Measurements from ENCODE around the gene PBRM1.

Gene PBRM1

DNA sequence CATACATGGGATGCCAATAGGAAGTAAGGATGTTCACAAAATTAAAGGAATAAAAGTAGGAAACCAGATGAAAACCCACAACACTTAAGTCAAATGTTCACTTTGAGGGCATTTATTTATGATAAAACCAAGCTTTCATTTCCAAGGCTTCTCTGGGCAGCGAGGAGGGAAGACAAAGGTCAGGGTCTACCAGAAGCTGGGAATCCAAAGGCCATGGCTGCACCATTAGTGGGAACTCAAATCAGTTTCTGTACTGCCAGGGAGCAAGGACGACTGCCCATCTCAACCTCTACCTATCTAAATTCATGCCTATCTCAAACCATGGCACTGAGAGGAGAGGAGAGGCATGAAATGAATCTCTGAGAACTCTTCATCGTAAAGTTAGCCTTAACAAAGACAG is 22.6 kb downstream of the PBRM1 start:
- DNase-seq: no peak

DNA sequence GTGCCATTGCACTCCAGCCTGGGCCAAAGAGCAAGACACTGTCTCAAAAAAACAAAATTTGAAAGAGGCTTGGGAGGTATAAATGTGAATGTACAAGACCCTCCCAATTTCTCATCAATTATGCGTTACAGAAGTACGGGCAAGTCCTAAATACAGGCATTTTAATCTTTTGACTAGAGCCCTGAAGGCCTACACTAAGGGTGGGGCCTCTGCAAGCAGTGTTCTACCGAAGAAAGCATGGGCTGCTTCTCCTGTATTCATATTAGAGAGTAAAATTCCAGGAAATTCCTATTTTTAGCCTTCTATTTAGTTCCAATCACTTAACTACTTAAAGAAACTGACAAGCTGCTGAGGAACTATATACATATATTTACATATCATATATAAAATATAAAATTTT is 25.7 kb downstream of the PBRM1 start:
- no peak for DNase-seq

DNA sequence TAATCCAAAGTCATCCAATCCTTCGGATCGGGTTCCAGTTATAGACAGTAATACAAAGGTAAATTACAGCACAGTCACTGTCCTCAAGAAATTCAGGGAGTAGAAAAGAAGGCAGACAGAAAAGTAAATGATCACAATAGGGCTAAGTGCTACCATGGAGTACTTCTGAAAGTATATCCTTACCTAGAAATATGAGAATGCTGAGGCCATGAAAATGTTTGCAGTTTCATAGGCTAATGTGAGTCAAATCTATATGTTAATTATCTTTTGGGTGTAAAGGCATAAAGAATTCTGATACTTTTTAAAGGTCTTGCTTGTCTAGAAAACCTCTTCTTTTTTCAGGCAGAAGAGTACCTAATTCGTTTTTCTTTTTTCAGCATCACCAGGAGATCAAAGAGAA is 29.8 kb downstream of the PBRM1 start:
- DNase-seq: no peak

DNA sequence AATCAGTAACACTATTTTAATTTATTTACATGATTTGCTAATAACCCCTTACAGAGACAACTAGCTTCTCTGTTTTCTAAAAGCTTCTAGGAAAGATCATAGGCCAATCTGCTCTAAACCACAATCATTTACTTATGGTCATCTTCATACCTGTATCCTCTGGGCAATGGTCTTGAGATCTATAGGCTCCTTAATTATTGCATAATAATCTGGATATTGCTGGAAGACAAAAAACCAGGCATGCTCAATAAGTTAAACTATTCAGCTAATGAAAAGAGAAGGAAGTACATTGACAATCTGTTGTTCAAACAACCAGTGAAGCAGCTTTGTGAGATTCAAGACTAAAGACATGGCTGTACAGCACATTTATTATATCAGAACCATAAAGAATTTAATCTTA is 34.1 kb downstream of the PBRM1 start:
- no peak for DNase-seq

DNA sequence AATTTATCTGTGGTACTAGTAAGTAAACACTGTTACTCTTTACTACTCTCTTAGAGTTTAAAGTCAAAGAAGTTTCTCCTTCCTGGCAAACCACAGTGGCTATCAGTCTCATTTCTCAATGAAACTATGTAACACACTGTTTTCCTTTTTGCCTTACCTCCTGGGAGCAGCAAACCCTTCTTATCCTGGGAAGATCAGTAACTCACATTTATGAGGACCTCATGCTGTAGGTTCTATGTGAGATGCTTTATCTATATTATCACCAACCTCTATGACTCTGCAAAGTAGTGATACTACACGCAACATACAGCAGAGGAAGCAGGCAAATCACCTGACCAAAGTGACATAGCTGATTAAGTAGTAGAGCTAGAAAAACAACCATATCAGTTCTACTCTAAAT is 35.3 kb downstream of the PBRM1 start:
- no peak for DNase-seq

DNA sequence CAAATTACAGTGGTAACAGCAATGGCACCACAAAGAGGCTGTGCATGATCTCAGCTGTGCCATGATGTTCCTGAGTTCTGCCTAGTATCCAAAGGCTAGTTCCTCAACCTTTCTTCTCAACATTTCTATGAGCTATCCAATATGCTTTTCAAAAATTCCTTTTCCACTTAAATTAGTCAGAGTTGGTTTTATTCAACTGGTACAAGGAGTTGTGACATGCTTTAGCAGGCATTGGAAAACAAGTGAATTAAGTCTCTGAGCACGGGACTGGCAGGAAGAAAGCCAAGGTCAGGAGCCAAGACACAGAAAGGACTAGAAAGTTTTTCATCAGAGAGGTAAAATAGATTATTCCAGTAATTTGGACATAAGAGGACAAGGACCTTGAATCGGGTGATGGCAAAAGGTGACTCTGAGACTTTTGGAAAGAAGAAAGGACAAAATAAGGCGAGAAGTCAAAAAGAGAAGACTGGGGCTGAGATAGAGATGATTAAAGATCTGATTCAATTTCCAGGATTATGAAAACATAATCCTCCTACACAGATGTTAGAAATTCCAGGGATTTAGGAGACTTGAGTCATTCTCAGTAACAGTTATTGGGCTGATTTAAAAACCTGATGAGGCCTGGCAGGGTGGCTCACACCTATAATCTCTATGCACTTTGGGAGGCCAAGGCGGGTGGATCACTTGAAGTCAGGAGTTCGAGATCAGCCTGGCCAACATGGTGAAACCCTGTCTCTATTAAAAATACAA is 36.1 kb downstream of the PBRM1 start:
- no peak for DNase-seq

DNA sequence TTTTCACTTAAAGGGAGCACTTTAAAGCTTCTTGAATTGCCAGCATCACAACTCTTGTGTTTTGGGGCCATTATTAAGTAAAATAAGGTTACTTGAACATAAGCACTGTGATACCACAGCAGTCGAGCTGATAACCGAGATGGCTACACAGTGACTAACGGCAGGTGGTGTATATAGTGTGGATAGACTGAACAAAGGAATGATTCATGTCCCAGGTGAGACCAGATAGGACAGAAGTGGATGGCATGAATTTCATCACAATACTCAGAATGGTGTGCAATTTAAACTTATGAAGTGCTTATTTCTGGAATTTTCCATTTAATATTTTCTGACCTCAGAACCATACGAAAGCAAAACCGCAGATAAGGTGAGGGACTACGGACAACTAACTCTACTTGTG is 40.2 kb downstream of the PBRM1 start:
- no peak for DNase-seq

DNA sequence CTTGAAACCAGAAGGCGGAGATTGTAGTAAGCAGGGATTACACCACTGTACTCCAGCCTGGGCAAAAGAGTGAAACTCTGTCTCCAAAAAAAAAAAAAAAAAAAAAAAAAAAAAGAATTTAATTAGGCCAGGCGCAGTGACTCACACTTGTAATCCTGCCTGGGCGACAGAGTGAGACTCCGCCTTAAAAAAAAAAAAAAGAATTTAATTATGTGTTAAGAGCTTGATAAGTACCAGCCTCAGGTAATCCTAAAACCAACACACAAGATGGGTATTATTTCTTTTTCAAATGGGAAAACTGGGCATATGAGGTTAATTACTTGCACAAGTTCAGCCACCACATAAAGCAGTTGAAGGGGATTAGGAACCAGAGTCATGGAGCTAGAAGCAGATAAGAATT is 49.0 kb downstream of the PBRM1 start:
- DNase-seq: no peak

DNA sequence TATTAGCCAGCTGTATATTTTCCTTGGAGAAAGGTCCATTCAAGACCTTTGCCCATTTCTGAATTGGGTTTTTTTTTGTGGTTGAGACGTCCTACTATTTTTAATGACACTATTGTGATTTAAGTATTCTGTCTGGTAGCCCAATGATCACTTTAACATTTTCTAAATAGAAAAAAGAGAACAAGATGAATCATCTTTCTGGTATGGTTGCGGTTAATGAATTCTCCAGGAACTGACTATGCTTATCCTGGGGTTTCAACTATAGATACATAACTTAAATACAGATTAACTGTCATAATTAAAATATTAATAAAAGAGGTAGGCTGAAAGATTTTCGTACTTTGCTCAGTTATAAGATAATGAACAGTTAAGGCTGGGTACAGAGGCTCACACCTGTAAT is 51.9 kb downstream of the PBRM1 start:
- DNase-seq: no peak

DNA sequence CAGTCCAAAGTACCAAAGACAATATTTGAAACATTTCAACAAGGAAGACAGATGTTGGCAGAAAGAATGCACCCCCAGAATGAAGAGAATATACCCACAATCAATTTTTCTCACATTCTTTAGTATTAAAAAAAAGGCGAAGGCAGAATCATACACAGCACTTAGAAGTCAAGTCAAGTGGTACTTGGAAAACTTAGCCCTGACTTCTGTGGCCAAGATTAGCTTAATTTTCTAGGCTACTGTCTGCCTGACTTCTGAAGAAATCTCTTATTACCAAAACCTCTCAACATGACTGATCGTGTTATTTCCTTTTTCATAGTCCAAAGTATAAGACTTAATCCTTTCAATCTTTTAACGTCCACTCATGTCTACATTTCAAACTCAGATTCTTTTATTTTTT is 60.7 kb downstream of the PBRM1 start:
- no peak for DNase-seq

DNA sequence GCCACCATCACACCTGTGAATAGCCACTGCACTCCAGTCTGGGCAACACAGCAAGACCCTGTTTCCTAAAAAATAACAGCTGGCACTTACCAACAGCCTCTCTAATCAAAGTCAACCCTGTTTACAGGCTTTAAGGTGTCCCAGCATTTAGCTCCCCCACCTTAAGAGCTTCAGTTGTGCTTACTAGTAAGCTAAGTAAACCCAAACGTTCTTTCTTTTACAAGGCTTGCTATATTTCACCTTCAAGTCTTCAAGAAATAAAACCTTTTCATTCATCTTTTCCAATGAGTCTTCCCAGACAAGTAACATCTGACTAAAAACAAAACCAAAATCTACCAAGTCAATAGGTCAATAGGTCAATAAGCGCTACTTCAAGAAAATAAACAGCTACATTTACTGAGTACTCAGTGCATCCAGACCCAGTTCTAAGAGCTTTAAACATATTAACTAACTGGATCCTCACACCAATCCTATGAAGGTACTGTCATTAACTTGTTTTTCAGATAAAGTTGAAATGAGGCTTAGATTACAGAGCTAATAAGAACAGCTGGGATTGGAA is 62.4 kb downstream of the PBRM1 start:
- no peak for DNase-seq

DNA sequence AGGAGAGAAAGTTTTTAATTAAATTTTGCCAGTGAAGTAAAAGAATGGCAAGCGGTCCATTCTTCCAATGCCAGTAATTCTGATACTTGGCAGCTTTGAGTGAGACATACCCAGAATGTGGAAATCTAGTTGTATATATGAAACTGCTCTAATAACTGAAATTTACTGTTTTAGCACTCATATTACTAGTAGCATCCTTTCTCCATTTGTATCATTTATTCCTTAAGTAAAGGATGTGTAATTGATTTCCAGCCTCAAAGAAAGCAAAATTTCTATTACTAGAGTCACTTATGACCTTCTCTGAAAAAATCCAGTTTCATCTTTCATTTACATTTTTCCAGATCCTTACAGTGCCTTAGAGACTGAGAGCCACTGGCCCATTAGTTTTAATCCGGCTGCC is 65.1 kb downstream of the PBRM1 start:
- DNase-seq: no peak

DNA sequence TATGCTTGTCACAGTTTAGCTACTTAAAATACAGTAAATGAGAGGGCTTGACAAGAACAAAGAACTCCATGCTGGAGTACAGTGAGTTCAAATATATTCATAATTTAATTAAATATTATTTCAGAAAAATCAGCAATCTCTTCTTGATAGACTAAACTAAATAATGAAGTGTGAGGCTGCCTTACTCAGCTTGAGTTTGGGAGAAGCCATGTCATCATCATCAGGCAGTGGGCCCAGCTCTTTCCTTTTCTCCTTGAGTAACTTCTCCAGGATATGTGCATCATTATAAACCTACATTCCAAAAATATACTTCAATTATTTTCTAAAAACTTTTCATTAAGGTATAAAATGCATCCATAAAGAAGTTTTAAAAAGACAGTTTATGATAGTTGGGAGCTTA is 70.5 kb downstream of the PBRM1 start:
- DNase-seq: no peak

DNA sequence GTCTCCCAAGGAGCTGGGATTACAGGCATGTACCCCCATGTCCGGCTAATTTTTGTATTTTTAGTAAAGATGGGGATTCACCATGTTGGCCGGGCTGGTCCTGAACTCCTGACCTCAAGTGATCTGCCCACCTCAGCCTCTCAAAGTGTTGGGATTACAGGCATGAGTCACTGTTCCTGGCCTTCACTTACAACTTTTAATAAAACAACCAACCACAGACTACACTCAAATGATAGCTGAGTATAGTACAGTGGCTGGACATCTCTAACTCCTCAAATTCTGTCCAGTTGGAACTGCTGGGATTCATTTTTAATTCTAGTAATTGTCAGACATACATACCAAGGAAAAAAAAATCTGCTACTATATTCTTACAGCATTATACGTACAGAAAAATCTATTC is 71.0 kb downstream of the PBRM1 start:
- DNase-seq: no peak

DNA sequence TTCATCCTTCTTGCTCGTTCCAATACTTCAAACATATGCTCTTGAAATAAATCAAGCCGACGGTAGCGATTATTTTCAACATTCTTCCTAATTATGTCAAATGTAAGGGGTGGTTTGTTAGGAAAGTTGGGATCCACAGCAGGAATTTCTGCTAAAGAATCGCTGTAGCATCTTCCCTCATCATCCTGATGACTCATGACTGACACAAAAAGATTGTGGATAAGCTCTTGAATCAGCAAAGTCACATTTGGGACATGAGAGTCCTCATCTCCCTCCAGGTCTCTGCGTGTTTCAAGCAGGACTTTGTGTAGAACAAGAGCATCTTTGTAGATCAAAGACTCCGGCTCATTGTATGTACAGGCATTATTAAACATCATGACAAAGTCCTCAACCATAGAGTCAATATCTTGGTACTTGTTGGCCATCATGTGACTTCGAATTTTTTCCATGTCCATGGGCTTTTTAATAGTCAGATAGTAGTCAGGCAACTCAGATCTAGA is 76.3 kb downstream of the PBRM1 start:
- DNase-seq: no peak

DNA sequence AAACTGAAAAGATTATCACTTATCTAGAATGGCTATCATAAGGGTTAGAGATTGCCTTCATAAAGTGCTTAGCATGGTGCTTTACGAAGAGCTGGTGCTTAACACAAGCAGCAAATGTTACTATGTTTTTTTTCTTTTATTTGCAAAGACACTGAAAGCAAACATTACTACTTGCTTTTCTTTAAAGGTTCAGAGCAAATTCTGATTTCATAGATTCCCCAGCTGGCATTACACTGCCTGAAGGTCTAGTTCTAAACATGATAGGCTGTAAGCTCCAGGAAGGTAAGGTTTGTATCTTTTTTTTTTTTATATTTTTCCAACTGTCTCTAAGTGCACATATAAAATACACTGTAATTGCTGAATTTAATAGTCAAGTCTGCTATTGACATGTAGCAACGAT is 77.4 kb downstream of the PBRM1 start:
- DNase-seq: no peak

DNA sequence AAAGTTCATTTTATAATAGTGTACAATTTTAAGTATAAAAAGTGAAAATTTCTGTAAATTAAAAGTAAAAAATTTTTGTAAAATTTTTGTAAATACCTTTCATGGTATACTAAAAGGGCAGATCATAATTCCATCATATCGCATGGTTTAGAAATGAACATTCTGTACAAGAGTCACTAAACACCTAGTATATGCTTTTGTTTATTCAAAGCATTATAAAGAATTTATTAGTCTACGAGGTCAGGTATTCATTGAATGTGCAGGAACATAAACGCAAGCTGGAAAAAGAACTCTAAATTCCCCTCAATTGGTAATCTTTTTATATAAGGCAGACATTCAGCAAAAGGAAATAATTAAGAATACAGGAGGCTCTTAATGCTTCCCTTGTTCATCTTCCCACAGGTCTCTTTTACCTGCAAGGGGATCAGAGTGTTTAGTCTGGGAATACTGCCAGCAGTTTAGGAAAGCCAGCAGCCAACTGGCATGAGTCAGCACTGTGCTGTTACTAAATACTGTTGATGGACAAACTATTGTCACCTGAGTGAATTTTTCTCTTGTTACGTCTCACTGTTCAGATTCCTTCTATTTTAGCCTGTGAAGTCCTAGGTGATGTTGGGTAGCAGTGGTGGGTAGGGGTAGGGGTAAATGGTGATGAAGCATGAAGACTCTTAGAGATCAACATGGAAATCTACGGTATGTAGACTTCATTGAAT is 79.2 kb downstream of the PBRM1 start:
- DNase-seq: no peak

DNA sequence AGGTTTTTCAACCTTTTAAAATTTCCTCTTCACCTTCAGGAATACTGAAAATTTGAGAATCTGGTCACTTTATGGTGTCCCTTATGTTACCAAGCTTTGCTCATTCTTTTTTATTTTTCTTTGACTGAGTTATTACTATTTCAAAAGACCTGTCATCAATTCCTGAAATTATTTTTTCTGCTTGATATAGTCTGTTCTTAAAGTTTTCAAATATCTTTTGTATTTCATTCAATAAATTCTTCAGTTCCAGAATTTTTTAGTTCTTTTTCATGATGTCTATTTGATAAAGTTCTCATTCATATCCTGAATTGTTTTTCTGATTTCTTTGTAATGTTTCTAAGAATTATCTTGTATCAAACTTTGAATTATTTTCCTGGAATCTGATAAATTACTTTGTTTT is 85.5 kb downstream of the PBRM1 start:
- DNase-seq: no peak

DNA sequence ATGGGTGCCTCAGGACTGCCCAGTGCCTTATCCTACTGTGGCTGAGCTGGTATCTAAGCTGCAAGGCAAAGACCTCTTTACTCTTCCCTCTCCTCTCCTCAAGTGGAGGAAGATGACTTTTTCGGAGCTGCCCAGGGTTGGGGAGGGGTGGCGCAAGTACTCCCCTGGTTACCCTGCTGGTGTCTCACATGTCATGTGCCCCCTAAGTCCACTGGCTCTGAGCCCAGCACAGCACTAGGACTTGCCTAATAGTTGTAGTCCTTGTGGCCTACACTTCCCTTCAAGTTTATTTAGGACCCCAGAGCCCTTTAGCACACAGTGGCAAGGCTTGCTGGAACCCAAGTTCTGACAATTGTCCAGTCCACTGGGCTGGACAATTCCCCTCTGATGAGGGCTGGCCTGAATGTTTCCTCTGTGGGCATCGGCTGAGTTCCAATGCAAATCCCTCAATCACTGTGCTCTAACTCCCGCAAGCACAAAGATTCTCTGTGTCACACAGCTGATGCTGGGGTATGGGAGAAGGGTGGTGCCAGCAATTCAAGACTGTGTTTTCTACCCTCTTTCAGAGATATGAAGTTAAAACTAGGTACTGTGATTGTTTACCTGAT is 89.0 kb downstream of the PBRM1 start:
- DNase-seq: no peak

DNA sequence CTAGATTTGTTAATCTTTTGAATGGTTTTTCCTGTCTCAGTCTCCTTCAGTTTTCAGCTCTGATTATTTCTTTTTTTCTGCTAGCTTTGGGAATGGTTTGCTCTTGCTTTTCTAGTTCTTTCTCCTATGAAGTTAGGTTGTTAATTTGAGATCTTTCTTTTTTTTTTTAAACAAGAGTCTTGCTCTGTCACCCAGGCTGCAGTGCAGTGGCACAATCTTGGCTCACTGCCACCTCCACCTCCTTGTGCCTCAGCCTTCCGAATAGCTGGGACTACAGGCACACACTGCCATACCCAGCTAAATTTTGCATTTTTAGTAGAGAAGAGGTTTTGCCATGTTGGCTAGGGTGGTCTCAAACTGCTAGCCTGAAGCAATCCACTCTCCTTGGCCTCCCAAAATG is 92.6 kb downstream of the PBRM1 start:
- no peak for DNase-seq

DNA sequence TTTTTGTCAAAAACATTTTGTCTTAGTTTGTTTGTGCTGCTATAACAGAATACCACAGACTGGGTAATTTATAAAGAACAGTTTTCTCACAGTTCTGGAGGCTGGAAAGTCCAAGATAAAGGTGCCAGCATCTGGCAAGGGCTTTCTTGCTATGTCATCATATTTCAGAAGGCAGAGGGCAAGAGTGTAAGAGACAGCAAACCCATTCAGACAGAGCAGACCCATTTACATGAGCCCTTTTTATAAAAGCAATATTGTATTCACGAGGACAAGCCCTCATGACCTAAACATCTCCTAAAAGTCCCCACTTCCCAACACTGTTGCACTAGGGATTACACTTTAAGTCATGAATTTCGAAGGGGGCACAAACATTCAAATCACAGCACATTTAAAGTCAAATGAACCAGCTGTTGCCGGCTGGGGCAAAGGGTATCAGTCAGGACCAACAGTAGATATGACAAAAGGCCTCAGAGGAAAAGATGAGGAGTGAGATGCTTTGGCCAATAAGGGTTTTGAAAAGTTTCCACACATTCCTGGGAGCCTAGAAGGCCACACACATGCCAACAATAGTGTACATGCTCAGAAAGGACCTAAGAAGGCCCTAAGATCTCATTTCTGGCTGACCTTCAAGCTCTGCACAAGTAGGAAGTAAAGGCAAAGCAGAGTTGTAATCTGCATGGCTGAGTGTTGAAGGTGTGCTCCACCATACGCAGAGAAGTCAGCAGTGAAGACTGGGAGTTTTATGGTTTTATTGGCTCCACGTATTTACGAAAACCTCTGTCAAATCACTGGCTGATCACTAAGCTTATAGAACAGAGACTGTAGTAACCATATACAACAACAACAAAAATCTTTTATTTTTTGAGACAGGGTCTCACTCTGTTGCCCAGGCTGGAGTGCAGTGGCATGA is 111.4 kb downstream of the PBRM1 start:
- DNase-seq: no peak

DNA sequence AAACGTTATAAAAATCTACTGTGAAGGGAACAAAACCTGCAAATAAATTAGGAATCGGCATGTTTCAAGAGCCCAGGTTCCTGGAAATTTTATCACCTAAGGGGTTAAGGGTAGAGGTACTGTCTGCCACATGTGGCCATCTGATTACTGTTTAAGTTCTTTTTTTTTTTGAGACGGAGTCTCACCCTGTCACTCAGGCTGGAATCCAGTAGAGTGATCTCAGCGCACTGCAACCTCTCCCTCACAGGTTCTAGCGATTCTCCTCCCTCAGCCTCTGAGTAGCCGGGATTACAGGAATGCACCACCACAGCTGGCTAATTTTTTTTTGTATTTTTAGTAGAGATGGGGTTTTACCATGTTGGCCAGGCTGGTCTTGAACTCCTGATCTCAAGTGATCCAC is 113.5 kb downstream of the PBRM1 start:
- no peak for DNase-seq

DNA sequence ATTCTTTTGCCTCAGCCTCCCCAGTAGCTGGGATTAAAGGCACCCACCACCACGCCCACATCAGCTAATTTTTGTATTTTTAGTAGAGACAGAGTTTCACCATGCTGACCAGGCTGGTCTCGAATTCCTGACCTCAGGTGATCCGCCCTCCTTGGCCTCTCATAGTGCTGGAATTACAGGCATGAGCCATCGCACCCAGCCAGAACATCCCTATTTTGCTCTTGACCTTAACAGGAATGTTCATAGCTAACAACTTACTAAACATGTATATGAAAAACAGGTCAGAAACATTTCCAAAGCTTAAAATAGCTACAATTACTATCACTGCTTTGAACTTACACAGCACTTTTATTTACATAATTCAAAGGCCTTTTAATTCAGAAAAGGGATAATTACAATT is 115.6 kb downstream of the PBRM1 start:
- DNase-seq: no peak
